ENCODE results near the gene CFAP99.

Gene CFAP99

DNA sequence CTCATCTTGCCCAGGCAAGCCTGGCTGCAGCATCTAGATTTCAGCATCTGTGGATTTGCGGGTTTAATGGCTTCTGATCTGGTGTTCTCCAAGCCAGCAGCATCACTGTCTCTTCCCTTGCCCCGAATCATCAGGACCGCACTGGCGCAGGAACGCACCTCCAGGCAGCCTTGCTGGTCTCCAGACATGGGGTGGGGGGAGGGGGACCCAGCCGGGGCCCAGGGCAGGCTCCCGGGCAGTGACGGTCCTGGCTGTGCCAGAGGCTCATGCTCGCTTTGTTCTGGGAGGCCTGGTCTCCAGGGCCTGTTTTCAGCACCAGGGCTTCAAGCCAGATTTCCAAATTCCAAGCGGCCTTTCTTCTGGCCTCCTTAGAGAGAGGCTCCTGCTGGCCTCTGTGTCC is 4.9 kb downstream of the CFAP99 start:
- TF ChIP-seq, protein P1, sequence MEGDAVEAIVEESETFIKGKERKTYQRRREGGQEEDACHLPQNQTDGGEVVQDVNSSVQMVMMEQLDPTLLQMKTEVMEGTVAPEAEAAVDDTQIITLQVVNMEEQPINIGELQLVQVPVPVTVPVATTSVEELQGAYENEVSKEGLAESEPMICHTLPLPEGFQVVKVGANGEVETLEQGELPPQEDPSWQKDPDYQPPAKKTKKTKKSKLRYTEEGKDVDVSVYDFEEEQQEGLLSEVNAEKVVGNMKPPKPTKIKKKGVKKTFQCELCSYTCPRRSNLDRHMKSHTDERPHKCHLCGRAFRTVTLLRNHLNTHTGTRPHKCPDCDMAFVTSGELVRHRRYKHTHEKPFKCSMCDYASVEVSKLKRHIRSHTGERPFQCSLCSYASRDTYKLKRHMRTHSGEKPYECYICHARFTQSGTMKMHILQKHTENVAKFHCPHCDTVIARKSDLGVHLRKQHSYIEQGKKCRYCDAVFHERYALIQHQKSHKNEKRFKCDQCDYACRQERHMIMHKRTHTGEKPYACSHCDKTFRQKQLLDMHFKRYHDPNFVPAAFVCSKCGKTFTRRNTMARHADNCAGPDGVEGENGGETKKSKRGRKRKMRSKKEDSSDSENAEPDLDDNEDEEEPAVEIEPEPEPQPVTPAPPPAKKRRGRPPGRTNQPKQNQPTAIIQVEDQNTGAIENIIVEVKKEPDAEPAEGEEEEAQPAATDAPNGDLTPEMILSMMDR (IDR thresholded peaks at IDR 0.05; ENCODE audit: insufficient read depth, low read depth, low read length, missing control alignments) = no peak
- no peak overlapping the region for H3K4me3 ChIP-seq (ENCODE audit: low read depth, low read length)
- no peak for DNase-seq (ENCODE audit: low read depth)

DNA sequence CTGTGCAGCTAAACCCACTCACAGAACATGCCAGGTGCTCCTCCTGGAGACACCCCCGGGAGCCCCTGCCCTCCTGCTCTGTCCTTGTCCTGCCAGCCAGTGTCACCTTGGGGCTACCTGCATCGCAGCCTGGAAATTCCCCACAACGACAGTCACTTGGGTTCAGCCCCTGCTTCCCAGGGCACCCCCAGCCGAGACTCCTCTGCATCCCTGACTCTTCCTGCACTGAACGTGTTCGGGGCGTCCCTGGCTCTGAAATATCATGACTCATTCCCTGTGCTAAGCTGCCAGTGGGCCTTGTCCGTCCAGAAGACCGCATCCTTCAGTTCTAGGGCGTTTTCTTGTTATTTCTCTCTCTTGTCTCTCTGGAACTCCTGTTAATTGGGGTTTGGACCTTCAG is 5.8 kb downstream of the CFAP99 start:
- no peak for DNase-seq (ENCODE audit: low read depth)

DNA sequence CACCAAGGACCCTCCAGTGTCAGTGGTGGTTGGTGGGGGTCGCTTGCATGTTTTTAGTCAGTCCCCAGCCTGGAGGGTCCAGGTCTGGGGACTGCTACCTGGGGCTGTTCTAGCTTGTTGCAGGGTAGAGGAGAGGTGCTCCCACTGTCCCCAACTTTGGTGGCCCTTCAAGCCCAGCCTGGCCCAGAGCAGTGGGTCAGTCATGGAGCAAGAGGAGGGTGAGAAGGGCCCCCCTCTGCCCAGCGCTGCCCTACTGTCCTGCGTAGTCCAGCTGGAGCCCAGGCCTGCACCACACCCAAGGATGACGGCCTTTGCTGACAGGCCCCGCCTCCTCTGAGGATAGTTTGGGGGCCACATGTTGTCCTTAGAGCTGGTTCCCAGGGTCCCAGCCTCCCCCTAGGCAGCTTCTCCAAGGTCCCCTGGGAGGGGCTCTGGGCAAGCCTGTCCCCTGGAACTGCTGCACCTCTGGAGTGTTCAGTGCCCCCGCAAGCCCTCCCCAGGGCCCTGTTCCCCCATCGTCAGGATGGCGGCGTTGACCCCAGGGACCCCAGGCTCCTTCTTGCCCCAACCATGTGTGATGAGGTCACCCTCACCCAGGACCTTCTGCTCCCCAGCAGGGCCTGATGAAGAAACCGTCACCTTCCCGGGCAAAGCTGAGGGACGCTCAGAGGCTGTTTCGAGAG is 6.8 kb downstream of the CFAP99 start:
- H3K4me3 ChIP-seq (ENCODE audit: low read depth, low read length) = no peak overlapping the region
- TF ChIP-seq, protein P1 (IDR thresholded peaks at IDR 0.05; ENCODE audit: insufficient read depth, low read depth, low read length, missing control alignments) = no peak
- DNase-seq (ENCODE audit: low read depth) = no peak

More for the DNA sequence above, 5.8 kb downstream of the CFAP99 start:
- no peak overlapping the region for H3K4me3 ChIP-seq (ENCODE audit: low read depth, low read length)
- TF ChIP-seq, protein P1 (IDR thresholded peaks at IDR 0.05; ENCODE audit: insufficient read depth, low read depth, low read length, missing control alignments) = no peak

DNA sequence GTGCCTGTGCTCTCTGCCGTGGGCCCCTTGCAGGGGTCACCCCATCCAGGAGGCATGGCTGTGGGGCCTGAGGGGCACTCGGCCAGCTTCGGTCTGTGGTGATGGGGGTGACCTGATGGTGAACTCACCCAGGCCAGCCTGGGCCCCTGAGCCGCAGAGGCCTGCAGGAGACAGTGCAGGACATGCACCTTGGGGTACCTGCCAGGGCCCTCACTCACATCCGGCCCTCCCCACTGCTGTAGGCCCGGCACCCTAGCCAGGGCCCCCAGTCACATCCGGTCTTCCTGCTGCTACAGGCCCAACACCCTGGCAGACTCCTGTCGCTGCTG is 7.3 kb downstream of the CFAP99 start:
- TF ChIP-seq, protein P1 (IDR thresholded peaks at IDR 0.05; ENCODE audit: insufficient read depth, low read depth, low read length, missing control alignments) = no peak
- no peak for DNase-seq (ENCODE audit: low read depth)
- no peak overlapping the region for H3K4me3 ChIP-seq (ENCODE audit: low read depth, low read length)

DNA sequence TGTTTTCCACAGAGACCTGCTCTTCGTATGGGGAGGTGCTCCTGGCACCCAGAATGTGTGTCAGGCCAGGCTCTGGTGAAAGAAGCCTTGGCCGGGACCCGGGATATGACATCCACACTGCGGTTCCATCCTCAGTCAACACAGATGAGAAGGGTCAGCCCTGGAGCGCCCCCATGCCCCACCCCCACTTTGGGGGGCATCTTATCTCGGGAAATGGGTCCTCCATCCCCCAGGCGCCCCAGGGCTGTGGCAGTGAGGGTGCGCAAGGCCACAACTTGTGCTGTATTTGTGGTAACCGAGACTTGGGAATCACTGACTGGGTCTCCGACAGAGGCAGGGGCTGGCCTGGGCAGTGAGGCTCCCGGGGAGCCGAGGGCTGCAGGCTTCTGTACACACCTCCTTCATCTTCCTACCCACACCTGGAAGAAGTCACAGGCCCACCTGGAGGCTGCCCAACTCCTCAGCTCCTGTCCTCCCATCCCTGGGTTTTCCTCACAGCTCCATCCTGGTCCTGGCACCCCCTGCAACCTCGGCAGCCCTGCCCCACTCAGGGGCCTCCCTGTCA is 8.0 kb downstream of the CFAP99 start:
- no peak for DNase-seq (ENCODE audit: low read depth)
- TF ChIP-seq, protein P1 (IDR thresholded peaks at IDR 0.05; ENCODE audit: insufficient read depth, low read depth, low read length, missing control alignments) = no peak
- H3K4me3 ChIP-seq (ENCODE audit: low read depth, low read length) = no peak overlapping the region

DNA sequence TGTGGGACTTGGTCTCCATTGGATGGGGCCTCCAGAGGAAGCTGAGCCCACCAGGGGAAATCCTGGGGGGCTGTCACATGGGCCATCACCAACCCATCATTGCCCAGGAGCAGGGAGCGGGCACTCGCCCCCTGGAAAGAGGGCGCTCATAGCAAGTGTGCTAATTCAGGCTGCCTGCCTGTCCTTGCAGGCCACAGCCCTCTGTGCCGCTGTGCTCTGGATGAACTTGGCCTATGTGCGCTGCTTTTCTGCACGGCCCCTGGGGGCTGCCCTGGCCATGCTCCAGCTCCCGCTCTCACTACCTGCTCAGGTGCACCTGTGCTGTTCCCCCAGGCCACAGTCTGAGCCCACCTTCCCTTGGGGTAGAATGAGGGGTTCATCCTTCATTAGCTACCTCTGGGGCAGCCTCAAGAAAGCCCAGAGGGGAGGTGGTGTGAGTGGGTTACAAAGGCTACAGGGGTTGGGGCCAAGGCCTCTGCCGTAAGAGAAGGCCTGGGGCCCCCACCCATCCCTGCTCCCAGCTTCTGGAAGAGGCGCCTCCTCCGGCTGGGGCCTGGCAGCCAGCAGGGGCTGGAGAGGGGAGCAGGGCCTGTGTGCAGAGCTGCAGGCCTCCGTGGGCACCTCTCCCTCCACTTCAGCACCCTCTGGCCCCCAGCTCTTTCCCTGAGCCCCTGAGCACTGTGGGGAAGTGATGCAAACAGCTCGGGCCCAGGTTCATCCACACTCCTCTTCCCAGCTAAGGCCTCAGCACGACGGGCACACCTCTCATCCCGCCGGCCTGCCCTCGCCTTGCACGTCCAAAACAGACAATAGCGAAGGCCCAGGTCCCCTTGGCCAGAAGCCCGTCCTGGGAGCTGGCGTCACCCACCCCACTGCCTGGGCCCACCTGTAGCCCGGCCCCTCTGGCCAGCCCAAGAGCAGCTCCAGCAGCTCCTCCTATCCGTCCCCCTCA is 8.9 kb downstream of the CFAP99 start:
- no peak overlapping the region for H3K4me3 ChIP-seq (ENCODE audit: low read depth, low read length)
- no peak for DNase-seq (ENCODE audit: low read depth)
- TF ChIP-seq, protein P1 (IDR thresholded peaks at IDR 0.05; ENCODE audit: insufficient read depth, low read depth, low read length, missing control alignments) = no peak
